ENCODE results near the gene CHST8.

Gene CHST8

GRCh38 chr19:33737681-33738371, 116.1 kb downstream of the CHST8 start:
- no peak for DNase-seq (ENCODE audit: low read depth)

- no peak for DNase-seq (ENCODE audit: low read depth)
Observed at GRCh38 chr19:33740811-33741396, 119.2 kb downstream of the CHST8 start.

DNA sequence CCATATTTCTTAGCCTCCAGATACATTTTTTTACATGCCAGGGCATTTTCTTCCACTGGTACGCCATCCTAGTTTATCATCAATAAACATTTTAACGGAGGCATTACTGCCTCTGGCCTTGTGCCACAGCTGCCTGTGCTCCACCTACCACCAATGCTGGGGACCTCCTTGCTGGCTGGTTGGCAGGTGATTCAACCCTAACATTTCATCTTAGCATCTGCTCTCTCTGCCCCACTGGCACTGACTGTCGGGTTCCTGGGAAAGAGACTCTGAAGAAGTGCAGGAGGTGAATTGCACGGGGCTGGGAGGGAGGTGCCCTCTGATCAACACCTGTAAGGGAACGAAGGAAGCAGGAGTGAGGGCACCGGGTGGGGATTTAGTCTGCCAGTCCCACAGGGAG, 123.5 kb downstream of the CHST8 start:
- no peak for DNase-seq (ENCODE audit: low read depth)

GRCh38 chr19:33746159-33746558, 124.4 kb downstream of the CHST8 start:
- no peak for DNase-seq (ENCODE audit: low read depth)

GRCh38 chr19:33747273-33747672, 125.5 kb downstream of the CHST8 start:
- DNase-seq (ENCODE audit: low read depth): no peak

DNA sequence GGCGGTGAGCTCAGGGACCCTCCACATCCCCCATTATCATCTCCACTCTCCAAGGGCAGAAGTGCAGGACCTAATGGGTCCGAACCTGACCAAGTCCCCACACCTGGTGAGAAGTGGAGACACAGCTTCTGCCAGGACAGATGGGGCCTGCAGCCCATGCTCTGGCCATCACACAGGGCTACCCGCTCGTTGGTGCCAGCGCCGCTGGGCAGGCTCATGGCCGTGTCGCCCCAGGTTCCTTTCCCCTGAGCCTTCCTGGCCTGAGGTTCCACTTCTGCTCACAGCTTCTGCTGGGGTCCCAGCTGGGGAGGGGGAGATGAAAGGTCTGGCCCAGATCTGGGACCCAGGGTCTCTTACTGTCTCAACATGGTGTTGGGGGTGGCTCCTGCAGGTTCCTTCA, 126.5 kb downstream of the CHST8 start:
- no peak for DNase-seq (ENCODE audit: low read depth)

DNA sequence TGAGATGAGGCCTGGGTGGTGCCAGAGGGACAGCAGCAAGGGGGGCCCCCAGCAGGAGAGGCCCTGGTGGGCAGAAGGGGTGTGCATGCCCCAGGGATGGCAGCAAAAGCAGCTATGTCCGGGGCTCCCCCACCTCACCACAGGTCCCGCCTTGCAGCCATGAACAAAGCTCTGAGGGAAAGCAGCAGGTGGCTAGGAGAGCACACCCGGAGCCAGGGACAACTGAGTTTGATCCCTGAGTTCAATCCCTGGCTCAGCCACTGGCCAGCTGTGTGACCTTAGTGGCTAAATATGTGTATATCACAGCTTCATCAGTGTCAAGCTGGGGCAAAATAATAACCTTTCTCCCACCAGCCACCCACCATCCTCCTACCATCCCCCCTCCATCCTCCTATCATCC, 127.3 kb downstream of the CHST8 start:
- no peak for DNase-seq (ENCODE audit: low read depth)

GRCh38 chr19:33749619-33750175, 127.9 kb downstream of the CHST8 start:
- DNase-seq (ENCODE audit: low read depth): no peak

DNA sequence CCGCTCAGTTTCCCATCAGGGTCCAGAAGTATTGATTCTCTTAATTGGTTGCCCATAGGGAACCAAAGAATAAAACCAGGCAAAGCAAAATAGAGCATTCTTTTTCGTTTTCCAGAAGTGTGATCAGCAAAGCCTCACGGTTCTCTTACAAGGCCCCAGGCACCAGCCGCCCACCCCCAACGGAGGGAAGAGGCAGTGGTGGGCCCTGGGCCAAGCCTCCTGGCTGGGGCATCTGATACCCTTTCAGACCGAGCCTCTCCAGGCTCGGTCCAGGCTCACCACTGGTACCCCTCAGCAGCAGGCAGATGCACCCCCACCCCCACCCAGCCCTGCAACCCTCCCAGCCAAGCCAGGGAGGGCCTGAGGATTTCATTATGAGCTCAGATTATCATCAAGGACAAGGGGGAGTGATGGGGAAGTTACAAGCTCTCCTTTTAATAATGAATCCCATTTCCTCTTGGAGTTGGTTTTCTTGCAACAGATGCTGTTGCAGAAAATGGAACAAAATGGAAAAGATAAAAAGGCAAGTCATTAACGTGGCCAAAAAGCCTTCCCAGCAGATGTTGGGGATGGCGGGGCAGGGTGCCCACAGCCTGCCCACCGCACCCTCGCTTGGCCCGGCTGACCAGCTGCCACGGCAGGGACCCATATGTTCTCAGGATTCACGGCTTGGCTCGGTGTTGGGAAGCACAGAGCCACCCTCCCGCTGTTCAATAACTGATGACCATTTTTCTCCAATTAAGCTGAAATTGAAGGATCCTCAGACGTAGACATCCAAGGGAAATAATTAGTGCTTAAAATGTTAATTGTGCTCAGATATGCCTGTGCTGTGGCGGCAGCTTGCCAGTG, 129.1 kb downstream of the CHST8 start:
- no peak for DNase-seq (ENCODE audit: low read depth)

DNA sequence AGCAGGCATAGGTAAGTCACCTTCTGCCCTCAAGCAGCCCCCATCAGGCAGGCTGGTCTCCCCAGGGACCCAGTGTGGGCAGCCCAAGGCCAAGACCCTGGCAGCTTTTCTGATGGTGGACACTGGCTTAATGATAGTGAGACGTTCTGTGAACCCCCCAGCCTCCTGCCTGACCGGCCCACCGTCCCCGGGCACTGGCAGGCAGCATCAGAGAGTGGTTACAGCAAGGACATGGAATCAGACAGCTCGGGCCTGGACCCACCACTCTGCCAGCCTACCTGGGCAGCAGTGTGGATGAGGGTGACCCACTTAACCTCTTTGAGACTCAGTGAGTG, 129.7 kb downstream of the CHST8 start:
- no peak for DNase-seq (ENCODE audit: low read depth)

- DNase-seq (ENCODE audit: low read depth): no peak
Observed at GRCh38 chr19:33752018-33752800, 130.5 kb downstream of the CHST8 start.

GRCh38 chr19:33752945-33753344, 131.2 kb downstream of the CHST8 start:
- DNase-seq (ENCODE audit: low read depth): no peak

DNA sequence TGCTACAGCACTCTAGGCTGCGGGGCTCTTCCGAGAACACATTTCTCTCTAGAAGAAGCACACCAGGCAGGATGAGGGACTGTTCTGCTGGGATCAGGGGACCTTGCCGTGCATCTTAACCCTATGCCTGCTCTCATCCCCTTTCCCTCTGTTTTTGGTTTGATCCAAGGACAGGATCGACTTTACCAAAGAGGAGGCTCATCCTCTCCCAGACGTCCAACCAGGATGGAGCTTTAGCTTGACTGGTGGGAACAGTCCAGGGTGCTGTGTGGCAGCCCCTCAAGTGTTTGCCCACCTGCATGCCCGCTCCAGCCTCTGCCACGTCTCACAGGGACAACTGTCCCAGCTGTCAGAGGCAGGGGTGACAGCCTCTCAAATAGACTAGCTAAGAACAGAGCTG, 132.6 kb downstream of the CHST8 start:
- DNase-seq (ENCODE audit: low read depth): no peak

DNA sequence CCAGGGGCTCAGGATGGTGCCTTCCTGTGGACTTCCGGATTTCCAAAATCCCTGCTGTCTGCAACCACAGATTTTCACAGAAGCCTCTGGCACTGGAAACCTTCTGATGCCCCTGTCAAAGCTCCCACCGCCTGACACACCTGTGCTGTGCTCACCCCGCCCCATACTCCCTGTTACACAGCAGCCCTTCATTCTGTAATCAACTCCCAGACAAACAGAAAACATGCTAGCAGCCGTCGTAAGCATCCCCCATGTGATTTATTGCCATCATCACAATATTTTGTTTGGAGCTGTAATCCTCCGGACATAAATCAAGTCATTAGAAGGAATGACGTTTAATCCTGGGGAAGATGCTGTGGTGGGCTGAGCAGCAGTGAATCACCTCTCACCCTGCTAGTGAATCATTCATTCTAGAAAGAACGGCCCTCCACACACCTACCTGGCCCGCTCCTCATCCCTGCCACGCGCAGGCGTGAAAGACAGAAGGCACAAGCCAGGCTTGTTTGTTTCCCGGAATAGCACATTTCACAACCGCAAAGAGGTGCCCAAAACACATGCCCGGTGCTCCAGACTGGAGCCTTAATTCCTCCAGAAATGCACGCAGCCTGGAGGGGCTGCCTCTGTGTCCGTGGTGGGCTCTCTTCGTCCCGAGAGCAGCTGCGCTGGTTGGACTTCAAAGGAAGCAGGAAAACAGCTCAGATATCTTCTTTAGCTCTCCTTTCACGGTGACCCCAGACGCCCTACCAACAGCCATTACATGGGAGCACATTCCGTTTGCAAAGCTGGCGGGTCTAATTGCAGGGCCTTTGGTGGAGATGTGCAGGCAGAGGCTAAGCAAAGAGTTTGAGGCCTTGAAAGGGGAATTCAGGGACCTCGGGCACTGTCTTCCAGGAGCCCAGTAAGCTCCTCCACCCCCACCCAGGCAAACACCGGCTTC, 133.6 kb downstream of the CHST8 start:
- no peak for DNase-seq (ENCODE audit: low read depth)

- no peak for DNase-seq (ENCODE audit: low read depth)
Observed at GRCh38 chr19:33756177-33756576, 134.4 kb downstream of the CHST8 start.

DNA sequence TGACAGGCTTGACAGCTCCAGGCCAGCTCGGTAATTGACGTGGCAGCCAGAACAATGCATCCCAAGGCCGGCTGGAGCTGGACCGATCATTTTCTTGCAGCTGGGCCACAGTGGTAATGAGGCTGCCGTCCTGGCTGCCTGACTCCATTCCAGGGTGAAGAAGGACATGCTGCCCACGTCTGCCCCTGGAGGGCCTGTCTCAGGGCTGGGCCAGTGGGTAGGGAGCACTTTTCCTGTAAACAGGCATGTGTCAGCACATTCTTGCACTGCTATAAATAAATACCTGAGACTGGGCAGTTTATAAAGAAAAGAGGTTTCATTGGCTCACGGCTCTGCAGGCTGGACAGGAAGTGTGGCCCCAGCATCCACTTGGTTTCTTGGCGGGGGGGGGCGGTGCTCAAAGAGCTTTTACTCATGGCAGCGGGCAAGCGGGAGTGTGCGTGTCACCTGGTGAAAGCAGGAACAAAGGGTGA, 136.8 kb downstream of the CHST8 start:
- DNase-seq (ENCODE audit: low read depth): no peak

DNA sequence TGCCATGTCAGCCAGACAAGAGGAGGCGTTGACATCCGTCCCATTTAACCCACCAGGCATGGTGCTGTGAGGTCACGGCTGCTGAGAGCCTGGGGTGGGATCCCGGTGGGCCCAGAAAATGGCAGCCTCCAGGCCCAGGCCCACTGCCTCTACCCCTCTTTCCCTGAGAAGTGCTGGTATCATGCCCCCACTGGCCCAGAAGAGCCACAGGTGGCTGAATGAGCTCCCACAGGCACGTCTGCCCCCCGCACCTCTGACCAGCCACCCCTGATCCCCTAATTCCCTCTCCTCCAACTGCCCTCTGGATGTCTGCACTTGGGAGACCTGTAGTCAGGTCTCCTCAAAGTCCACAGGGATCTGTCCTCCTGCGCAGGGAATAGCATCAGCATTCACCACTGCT, 137.6 kb downstream of the CHST8 start:
- no peak for DNase-seq (ENCODE audit: low read depth)

DNA sequence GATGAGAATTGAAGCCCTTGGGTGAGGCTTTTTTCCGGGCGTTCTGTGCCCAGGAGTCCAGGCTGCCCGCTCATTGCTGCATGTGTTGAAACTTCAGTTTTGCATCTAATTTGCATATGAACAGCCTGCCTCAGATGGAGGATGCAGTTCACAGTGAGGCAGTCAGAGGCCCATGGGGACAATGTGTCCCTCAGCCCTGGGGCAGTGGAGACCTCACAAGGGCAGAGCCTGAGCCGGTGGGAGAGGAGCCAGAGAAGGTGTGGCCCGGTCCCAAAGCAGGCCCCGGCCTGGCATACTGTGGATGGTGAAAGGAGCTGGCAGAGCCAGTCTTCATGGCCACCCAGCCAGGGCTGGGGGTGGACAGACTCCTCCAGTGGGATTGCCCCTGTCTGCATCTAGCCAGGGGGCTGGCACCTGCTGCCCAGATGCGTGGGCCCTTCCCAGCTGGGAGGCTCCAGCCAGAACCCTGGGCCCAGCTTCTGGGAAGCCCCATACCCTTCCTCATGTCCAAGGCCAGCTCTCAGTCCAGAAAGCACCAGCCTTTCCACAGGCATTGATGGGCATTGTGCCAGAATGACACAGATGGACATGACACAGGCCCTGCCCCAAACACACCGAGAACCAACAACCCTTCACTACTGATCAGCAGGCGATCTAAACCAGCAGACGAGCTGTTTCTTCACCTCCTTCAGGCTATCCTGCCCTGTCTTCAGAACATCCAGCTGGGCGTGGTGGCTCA, 142.0 kb downstream of the CHST8 start:
- no peak for DNase-seq (ENCODE audit: low read depth)

DNA sequence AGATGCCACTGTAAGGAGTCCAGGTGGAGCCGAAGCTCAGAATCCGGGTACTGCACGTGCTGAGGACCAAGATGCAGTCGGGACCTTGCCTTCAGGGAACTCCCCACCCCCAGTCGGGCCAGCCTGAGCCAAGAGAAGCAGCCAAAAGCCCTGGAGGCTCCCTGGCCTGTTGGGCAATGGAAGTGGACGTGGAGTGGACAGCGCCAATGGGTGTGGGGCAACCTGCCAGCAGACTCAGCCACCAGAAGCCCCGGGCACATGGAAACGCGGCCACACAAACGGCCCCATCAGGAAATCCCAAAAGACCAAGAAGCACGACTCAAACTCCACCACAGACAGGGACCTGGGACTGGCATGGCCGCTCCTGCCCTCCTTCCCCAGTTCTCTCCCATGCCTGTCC, 144.9 kb downstream of the CHST8 start:
- DNase-seq (ENCODE audit: low read depth): no peak

GRCh38 chr19:33767898-33768413, 146.2 kb downstream of the CHST8 start:
- no peak for DNase-seq (ENCODE audit: low read depth)
